ENCODE measurements around the gene OR2L5.

The OR2L5 gene, protein sequence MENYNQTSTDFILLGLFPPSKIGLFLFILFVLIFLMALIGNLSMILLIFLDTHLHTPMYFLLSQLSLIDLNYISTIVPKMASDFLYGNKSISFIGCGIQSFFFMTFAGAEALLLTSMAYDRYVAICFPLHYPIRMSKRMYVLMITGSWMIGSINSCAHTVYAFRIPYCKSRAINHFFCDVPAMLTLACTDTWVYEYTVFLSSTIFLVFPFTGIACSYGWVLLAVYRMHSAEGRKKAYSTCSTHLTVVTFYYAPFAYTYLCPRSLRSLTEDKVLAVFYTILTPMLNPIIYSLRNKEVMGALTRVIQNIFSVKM

GRCh38 chr1:248013229-248013710 lies at the start of gene OR2L5:
Gene OR2L5, plus strand, starts transcription at chr1:248013660. Its CDS starts 8,288 bp downstream, at chr1:248021948.
- DNase-seq (ENCODE audit: low read depth in 2 of 2): no peak

DNA sequence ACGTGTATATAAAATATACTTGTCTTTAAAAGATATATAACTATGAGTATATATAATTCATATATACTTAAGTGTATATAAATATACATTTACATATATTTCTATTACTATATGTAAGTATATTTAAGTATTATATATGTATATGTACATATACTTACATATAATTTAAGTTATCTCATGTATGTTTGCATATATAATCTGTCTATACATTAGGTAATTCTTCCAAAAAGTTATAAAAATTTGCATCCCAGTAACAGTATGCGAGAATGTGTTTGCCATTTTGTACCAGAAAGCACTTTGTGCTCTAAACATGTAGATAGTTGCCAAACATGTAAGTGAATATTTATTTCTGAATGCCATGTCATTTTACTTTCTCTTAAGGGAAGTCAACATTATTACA lies 48.5 kb upstream of the OR2L5 start, which contains the start of gene OR2AK2:
TSS of gene OR2AK2 (plus strand) at position 301 of the 400 bp plus-strand sequence. CDS start 144 bp downstream, outside the sequence.
- no peak for DNase-seq (ENCODE audit: low read depth in 2 of 2)

DNA sequence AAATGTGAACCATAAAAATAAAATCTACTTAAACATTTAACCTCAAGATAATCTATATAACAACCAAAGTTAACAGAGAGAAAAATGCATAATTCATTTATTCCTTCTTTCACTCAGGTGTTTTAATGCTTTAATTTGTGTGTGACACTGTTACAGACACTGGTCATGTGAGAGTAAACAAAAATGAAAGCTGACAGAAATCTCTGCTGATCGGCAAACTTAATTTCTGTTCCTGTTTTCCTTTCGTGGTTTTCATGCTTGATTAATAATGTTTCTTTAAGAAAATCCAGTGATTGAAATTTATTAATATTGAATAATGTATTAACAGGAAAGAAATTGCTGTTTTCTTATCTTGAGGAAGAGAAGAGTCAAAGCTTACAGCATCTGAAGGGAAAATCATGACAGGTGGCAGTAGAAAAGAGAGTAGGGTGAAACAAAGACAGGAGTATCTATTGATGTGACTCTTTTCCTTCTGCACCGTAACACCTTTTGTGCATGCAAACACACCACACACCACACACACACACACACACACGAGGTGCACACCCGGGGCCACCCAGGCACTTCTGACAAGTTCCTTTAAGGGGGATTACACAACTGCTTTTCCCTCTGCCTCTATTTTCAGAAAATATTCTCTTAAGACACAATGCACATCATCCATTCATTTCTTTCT lies 46.8 kb upstream of the OR2L5 start:
- no peak for DNase-seq (ENCODE audit: low read depth in 2 of 2)

DNA sequence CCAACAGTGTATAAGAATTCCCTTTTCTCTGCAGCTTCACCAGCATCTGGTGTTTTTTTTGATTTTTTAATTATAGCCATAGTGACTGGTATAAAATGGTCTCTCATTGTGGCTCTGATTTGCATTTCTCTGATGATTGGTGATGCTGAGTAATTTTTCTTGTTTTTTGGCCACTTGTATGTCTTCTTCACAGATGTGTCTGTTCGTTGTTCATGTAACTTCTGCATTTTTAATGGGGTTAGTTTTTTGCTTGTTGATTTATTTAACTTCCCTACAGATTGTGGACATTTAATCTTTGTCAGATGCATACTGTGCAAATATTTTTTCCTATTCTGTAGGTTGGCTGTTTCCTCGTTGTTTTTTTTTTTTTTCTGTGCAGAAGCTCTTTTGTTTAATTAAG lies 20.5 kb upstream of the OR2L5 start:
- DNase-seq (ENCODE audit: low read depth in 2 of 2): no peak

DNA sequence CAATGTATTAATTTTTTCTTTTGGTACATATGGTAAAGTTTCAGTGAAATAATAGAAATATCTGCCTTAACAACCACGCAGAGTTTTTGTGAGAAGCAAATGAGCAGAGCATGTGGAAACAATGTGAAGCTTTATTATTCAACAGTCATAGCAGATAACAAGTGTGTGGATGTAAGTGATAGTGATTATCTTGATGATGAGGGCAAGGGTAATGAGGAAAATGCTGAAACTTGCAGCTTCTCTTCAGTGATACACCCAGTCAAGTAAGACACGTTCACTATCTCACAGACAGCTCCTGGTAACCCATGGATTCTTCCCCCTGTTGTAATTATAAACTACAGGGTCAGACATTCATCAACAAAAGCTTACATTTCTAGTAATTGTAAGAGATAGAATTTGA lies 14.6 kb upstream of the OR2L5 start:
- DNase-seq (ENCODE audit: low read depth in 2 of 2): no peak

- DNase-seq (ENCODE audit: low read depth in 2 of 2): no peak
Measured at GRCh38 chr1:248000169-248000568, 13.3 kb upstream of the OR2L5 start.

- no peak for DNase-seq (ENCODE audit: low read depth in 2 of 2)
Measured at GRCh38 chr1:248007778-248008177, 5.7 kb upstream of the OR2L5 start.

DNA sequence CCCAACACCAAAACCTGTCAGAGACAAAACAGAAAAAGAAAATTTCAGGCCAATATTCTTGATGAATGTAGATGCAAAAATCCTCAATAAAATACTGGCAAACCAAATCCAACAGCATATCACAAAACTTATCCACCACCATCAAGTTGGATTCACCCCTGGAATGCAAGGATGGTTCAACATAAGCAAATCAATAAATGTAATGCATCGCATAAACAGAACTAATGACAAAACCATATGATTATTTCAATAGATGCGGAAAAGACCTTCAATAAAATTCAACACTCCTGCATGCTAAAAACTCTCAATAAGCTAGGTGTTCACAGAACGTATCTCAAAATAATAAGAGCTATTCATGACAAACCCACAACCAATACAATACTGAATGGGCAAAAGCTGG lies 3.8 kb upstream of the OR2L5 start:
- no peak for DNase-seq (ENCODE audit: low read depth in 2 of 2)

DNA sequence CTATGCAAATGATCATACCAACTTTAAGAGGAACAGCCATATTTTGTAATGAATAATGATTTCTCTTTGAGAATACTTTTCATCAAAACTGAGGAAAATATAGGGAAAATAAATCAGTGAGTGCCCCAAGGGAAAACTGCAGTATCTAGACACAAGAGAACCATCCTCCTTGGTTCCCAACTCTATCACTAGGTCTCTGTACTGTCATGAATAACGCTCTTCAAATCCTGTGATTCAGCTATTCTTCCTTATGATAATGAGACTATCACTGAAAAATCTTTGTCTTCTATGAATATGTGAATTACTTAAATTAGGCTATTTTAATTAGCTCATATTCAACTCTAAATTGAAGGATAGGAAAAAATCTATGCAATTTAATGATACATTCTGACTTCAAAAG lies 2.3 kb downstream of the OR2L5 start:
- DNase-seq (ENCODE audit: low read depth in 2 of 2): no peak

DNA sequence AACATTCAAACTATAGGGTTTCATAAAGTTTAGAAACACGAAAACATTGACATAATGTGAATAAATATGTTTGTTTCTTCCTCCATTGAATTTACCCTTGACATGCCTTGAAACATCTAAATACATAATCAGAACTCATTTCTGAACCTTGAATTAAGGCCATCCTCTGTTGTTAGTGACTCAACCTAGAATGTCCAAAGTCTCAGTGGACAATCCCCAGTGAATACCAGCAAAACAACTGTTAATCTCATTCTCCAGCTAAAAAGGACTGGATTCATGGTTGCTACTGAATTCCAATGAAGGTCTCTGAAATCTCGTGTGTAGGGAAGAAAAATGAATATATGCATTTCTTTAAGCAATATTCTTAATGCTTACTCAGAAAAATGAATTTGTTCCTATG lies 16.3 kb downstream of the OR2L5 start, which contains the start of gene OR2L2:
TSS of gene OR2L2 (plus strand) at position 301 of the 400 bp plus-strand sequence. CDS start 8,198 bp downstream, outside the sequence.
- no peak for DNase-seq (ENCODE audit: low read depth in 2 of 2)

- DNase-seq (ENCODE audit: low read depth in 2 of 2): no peak
Measured at GRCh38 chr1:248045209-248045608, 31.7 kb downstream of the OR2L5 start.

DNA sequence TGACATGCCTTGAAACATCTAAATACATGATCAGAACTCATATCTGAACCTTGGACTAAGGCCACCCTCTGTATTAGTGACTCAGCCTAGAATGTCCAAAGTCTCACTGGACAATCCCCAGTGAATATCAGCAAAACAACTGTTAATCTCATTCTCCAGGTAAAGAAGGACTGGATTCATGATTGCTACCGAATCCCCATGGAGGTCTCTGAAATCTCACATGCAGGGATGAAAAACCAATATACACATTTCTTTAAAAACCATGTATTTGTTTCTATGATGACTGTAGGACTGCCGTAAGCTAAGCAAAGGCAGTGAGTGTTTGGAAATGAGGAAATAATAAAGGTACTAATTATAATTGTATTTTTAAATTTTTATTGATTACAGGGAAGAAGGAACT lies 33.1 kb downstream of the OR2L5 start, which contains the start of gene OR2L3:
TSS of gene OR2L3 (plus strand) at position 301 of the 400 bp plus-strand sequence. CDS start 13,846 bp downstream, outside the sequence.
- DNase-seq (ENCODE audit: low read depth in 2 of 2): no peak

DNA sequence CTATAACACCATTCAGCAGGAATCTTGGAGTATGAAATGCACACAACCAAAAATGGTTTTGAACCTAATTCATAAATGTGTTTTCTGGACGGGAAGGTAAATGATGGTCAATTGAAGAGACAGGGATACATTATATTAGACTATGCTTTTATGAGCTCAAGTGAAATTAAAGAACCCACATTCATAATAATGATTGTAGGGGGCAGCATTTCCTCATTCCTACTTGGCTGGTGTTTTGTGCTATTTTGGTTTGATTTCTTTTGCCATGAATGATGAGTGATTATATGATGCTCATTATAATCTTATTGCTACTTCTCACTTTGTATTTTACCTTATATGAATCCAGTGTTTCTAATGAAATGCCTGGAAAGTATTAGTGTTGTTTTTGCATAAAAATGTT lies 33.5 kb downstream of the OR2L5 start:
- no peak for DNase-seq (ENCODE audit: low read depth in 2 of 2)

- no peak for DNase-seq (ENCODE audit: low read depth in 2 of 2)
Measured at GRCh38 chr1:248054671-248055070, 41.2 kb downstream of the OR2L5 start.

DNA sequence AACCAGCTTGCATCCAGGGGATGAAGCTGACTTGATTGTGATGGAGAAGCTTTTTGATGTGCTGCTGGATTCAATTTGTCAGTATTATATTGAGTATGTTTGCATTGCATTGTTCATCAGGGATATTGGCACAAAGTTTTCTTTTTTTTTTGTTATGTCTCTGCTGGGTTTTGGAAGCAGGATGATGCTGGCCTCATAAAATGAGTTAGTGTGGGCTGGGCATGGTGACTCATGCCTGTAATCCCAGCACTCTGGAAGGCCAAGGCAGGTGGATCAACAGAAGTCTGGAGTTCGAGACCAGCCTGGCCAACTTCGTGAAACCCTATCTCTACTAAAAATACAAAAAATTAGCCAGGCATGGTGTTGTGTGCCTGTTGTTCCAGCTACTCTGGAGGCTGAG lies 41.8 kb downstream of the OR2L5 start:
- no peak for DNase-seq (ENCODE audit: low read depth in 2 of 2)

GRCh38 chr1:248065071-248065470 lies 51.6 kb downstream of the OR2L5 start:
- DNase-seq (ENCODE audit: low read depth in 2 of 2): no peak

DNA sequence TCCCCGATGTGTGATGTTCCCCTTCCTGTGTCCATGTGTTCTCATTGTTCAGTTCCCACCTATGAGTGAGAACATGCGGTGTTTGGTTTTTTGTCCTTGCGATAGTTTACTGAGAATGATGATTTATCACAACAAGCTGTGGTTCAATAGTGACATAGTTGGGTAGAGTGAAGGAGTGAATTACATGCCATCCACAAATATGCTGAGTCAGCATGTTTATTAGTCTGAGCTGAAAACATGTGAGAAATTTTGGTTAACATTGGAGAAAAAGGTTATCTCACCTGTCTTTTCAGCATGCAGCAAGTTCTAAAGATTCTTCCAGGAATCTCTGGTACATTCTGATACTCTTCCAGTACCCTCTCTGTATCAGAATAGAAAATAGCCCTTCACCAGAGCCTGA lies 52.1 kb downstream of the OR2L5 start:
- DNase-seq (ENCODE audit: low read depth in 2 of 2): no peak
